ENCODE measurements around the gene SPRYD7. TPM values are rescaled to one million over a fixed set of nuclear protein-coding genes. Genes with fewer than 3 reads are reported as not detected.

The SPRYD7 gene
- total RNA-seq, 1 donor: 1.6 TPM

- no peak for DNase-seq (ENCODE audit: low read depth in 2 of 3, low spot score in 2 of 3)
Measured at GRCh38 chr13:49864509-49864908, 71.6 kb downstream of the SPRYD7 start.

Small RNAs within 50 kb of the gene (small RNA-seq; reads per million reads assigned to genes)
- not detected for gene RNY4P30
- not detected for gene RNY4P9

Other genes starting within 250 kb of the SPRYD7 start
- gene EBPL, start 244.9 kb downstream of the SPRYD7 start, total RNA-seq: 283 TPM
- 9.4 TPM for gene KPNA3, start 143.7 kb downstream of the SPRYD7 start, total RNA-seq
- 10.0 TPM for gene TRIM13, start 60.7 kb upstream of the SPRYD7 start, total RNA-seq
- gene KCNRG, start 79.1 kb upstream of the SPRYD7 start, total RNA-seq: 4.0 TPM

Data from hematopoietic multipotent progenitor cell (in vitro differentiated cells).